Measurements from ENCODE around the gene SENP6. TPM values are rescaled to one million over a fixed set of nuclear protein-coding genes. Genes with fewer than 3 reads are reported as not detected.

Gene SENP6
- total RNA-seq, 1 experiment from 2014 or later = 90.9 TPM

- TF ChIP-seq JUN (CRISPR knock-in tag; IDR thresholded peaks at IDR 0.05) (no peak), ERG (CRISPR knock-in tag; IDR thresholded peaks at IDR 0.05) (no peak), AFF4 (CRISPR knock-in tag; IDR thresholded peaks at IDR 0.05; ENCODE audit: borderline replicate concordance) (no peak), NR1H2 (CRISPR knock-in tag; IDR thresholded peaks at IDR 0.05) (no peak), ZBTB43 (CRISPR knock-in tag; IDR thresholded peaks at IDR 0.05) (no peak), ZNF263 (CRISPR knock-in tag; IDR thresholded peaks at IDR 0.05; ENCODE audit: low read depth) (no peak), TEAD1 (CRISPR knock-in tag; IDR thresholded peaks at IDR 0.05) (no peak), NR2C2 (CRISPR knock-in tag; IDR thresholded peaks at IDR 0.05) (no peak), ZNF232 (CRISPR knock-in tag; IDR thresholded peaks at IDR 0.05) (no peak), ZSCAN18 (CRISPR knock-in tag; IDR thresholded peaks at IDR 0.05) (no peak), ETV6 (CRISPR knock-in tag; IDR thresholded peaks at IDR 0.05) (no peak), CREM (CRISPR knock-in tag; IDR thresholded peaks at IDR 0.05) (no peak), PREB (CRISPR knock-in tag; IDR thresholded peaks at IDR 0.05; ENCODE audit: borderline replicate concordance) (no peak)
Observed at GRCh38 chr6:75624335-75624734, 22.7 kb downstream of the SENP6 start (continued).

GRCh38 chr6:75624988-75625387, 23.3 kb downstream of the SENP6 start:
- H3K4me1 Mint-ChIP-seq = peaks cover 10% of the 10 kb centered on the region; the same call in 1 of the 2 replicates
- no peak for ATAC-seq
- peaks cover 21% of the 10 kb centered on the region for H3K36me3 Mint-ChIP-seq
- H3K27ac Mint-ChIP-seq = no peak overlapping the region
- no peak overlapping the region for H3K4me3 Mint-ChIP-seq
- DNase-seq (ENCODE audit: low spot score) = no peak
- H3K9me3 Mint-ChIP-seq = no peaks in the 10 kb centered on the region
- POLR2A ChIA-PET = no interaction called here
- no peaks in the 10 kb centered on the region for H3K27me3 Mint-ChIP-seq (ENCODE audit: low read depth)
- TF ChIP-seq TP53 (CRISPR knock-in tag; IDR thresholded peaks at IDR 0.05) (no peak), SP1 (CRISPR knock-in tag; conservative IDR thresholded peaks at IDR 0.05) (no peak), ATF1 (CRISPR knock-in tag; IDR thresholded peaks at IDR 0.05) (no peak), ZSCAN18 (CRISPR knock-in tag; IDR thresholded peaks at IDR 0.05) (no peak), ZNF317 (CRISPR knock-in tag; IDR thresholded peaks at IDR 0.05; ENCODE audit: borderline replicate concordance, low read depth) (no peak), AFF4 (CRISPR knock-in tag; IDR thresholded peaks at IDR 0.05; ENCODE audit: borderline replicate concordance) (no peak), JAZF1 (CRISPR knock-in tag; IDR thresholded peaks at IDR 0.05) (no peak), SMAD3 (CRISPR knock-in tag; IDR thresholded peaks at IDR 0.05; ENCODE audit: borderline replicate concordance) (no peak), RELA (CRISPR knock-in tag; IDR thresholded peaks at IDR 0.05; ENCODE audit: borderline replicate concordance) (no peak), MXD4 (CRISPR knock-in tag; IDR thresholded peaks at IDR 0.05; ENCODE audit: borderline replicate concordance) (no peak), ZNF232 (CRISPR knock-in tag; IDR thresholded peaks at IDR 0.05) (no peak)
- CTCF ChIA-PET = no interaction called here

Data from WTC11 (cell line).